EL (cell line): ENCODE data around the gene SLC49A4.
"Not testable (repeated sequence)": the region's sequence is repeated elsewhere in the genome, so short reads cannot be mapped to it uniquely, and the experiment has no call there.

Experiments used
- DNase-seq: peaks from one replicate; pipeline ENCODE4 v3.0.0-alpha.2; 2016

Gene SLC49A4, protein sequence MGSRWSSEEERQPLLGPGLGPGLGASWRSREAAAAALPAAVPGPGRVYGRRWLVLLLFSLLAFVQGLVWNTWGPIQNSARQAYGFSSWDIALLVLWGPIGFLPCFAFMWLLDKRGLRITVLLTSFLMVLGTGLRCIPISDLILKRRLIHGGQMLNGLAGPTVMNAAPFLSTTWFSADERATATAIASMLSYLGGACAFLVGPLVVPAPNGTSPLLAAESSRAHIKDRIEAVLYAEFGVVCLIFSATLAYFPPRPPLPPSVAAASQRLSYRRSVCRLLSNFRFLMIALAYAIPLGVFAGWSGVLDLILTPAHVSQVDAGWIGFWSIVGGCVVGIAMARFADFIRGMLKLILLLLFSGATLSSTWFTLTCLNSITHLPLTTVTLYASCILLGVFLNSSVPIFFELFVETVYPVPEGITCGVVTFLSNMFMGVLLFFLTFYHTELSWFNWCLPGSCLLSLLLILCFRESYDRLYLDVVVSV

DNA sequence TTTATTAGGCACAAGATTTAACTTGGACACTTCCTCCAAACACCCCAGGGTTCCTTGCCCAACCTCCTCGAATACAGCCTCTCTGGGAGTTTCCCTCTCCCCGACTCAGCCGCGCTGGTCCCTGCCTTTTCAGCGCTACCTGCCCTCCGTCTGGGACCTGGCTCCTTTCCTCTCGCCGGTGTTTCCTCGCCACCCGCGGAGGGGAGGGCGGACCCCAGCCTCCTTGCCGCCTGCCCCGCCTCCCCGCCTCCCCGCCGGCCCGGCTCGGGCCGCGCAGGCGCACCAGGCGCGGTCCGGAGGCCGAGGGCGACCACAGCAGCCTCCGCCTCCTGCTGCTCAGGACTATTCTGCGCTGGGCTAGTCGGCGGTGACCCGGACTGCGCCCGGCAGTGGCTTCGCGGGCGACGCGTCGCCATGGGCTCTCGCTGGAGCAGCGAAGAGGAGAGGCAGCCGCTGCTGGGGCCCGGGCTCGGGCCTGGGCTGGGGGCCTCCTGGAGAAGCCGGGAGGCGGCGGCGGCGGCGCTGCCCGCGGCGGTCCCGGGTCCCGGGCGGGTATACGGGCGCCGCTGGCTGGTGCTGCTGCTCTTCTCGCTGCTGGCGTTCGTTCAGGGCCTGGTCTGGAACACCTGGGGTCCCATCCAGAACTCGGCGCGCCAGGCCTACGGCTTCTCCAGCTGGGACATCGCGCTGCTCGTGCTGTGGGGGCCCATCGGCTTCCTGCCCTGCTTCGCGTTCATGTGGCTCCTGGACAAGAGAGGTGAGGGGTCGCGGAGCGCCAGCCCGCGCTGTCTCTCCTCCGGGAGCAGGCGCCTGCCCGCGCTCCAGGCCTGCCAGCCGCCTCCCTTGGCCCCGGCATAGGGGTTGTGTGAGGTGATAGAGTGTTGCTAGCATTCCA is at the start of gene SLC49A4:
TSS of gene SLC49A4 (plus strand) at position 291 of the 895 bp plus-strand sequence. CDS start at position 415, 124 bp downstream.
- DNase-seq = peak; percentile 79

DNA sequence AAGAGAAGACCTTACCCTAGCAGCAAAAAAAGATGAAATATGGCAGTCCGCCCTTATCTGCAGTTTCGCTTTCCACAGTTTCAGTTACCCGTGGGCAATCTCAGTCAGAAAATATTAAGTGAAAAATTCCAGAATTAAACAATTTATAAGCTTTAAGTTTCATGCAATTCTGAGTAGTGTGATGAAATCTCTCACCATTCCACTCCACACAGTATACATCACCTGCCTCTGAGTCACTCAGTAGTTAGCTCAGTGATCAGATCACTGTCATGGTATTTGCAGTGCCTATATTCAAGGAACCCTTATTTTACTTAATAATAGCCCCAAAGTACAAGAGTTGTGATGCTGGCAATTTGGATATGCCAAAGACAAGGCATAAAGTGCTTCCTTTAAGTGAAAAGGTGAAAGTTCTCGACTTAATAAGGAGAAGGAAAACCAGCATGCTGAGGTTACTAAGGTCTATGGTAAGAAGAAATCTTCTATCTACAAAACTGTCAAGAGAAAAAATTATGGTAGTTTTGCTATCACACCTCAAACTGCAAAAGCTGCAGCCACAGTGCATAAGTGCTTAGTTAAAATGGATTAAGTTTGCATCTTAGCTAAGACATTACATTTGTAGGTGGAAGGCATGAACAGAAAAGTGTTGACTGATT is 49.4 kb upstream of the SLC49A4 start:
- peak; percentile 66 for DNase-seq

DNA sequence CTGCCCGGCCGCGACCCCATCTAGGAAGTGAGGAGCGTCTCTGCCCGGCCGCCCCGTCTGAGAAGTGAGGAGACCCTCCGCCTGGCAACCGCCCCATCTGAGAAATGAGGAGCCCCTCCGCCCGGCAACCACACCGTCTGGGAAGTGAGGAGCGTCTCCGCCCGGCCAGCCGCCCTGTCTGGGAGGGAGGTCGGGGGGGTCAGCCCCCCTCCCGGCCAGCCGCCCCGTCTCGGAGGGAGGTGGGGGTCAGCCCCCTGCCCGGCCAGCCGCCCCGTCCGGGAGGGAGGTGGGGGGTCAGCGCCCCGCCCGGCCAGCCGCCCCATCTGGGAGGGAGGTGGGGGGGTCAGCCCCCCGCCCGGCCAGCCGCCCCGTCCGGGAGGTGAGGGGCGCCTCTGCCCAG is 47.6 kb upstream of the SLC49A4 start:
- DNase-seq = not testable (repeated sequence)

DNA sequence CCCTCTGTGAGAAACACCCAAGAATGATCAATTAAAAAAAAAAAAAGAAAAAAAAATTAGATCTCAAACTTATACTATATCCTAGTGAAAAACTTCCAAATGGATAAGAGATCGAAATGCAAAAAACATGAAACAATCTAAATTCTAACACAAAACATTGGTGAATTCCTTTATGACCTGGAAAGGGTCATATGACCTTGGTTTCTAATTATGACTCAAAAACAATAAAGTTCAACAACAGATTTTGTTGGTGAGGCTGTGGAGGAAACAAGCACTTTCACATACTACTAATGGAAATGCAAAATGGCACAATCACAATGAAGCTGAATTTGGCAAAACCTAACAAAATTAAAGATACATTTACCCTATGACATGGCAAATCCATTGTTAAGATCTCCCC is 46.5 kb upstream of the SLC49A4 start:
- DNase-seq = no peak

DNA sequence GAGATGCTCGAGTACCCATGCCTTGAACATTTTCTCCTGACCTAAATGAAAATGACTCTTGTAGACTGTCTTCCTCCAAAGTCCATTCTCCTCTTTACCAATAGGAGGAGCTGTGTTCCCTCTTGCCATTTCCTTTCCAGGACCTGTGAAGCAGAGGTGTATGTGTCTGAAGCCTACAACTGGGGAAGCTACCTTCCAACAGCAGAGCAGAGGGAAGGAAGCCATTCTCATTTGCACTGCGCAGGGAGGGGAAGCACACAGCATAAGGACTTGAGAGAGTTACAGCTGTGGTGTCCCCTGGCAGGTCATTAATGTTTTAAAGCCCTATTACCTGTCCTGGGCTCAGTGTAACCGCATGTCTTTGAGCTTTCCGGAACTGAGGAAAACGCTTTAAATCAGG is 39.9 kb upstream of the SLC49A4 start:
- DNase-seq = peak; percentile 43

DNA sequence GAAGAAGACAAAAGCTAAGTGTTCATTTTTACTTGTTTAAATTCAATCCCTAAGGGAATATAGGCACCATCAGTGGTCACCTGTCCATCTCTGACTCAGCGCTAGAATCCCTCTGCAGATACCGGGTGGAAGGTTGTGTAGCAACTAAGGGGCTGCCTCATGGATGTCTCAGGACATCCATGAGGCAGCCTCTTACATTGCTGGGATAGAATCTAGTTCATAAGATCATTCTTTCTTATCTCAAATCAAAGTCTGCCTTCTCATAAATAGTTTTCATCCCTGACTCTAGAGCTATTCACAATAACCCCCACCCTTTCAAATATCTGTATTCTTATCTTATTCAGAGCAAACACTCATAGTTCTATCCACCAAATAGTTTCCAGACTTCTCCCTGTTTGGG is 39.4 kb upstream of the SLC49A4 start:
- no peak for DNase-seq

DNA sequence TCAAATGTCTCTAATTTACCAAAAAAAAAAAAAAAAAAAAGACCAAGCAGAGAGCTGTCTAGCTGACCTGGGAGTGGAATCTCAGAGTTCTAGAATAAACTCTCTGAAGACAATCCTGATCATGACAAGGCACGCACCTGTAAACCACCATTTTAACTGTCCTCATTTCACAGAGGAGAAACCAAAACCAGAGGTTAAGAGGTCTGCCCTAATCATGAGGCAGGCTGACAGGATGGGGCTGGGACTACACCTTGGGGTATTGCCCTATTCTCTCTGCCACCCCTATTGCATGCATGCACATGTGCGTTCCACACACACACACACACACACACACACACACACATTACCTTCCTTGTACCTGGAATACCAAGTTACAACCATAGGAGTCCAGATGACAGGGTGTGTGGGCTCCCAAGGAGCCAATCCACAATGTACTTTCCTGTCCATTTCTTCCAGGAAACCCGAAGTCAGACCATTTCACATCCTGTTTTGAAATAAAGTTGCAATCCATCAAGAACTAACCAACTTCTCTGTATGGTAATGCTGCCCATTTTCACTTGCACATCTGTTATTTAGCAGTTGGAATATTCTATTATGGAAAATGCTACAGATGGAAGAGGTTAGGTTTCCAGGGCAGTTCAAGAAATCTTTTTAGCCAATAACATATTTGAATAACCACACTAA is 35.9 kb upstream of the SLC49A4 start:
- DNase-seq = no peak

DNA sequence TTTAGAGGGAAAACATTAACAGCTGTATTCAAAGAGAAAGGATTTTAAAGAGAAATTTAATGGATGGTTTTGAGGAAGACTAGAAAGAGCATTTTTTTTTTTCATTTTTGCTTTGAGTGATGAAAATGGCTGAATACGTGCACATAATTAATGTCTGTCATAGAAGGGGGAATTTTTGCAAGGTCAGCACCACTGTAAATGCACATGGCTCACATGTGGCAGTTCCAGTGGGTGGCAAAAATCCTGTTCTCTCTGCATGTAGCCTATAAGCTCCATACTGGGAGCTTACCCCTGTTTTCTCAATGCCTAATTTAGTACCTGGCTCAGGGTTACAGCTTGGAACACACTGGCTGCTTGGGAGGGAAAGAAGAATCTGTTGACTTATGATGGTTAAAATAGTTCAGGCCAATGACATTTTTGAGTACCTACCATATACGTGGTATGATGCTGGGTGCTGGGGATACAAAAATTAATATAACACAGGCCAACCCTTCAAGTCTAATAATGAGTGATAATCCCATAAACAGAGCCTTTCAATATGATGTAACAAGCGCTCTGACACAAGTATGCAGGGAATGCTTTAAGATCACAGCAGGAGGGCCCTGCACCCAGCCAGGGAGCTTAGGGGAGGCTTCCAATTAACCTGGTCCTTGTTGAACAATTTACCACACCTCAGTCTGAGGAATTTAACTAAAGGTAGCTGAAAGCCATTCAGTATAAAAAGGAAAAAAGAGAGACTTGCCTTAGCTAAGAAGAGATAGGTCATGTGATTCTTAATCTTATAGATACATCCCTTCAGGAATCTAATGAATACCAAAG is 34.2 kb upstream of the SLC49A4 start:
- DNase-seq = peak; percentile 35

DNA sequence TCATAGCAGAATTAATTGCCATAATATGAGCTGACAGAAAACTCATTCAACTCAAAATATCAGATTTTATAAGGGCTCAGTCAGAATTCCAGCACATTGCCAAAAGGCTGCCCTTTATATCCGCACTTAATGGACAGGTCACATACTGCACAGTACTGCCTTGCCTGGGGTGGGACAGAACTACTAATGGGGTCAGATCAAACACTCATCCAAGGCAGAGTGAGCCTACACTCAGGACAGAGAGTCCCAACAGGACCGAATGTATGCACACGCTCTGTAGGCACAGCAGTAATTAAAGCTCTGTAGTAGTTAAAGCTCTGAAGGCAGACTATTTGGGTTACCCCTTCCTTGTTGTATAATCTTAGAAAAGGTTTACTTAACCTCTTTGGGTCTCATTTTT is 28.4 kb upstream of the SLC49A4 start:
- no peak for DNase-seq

DNA sequence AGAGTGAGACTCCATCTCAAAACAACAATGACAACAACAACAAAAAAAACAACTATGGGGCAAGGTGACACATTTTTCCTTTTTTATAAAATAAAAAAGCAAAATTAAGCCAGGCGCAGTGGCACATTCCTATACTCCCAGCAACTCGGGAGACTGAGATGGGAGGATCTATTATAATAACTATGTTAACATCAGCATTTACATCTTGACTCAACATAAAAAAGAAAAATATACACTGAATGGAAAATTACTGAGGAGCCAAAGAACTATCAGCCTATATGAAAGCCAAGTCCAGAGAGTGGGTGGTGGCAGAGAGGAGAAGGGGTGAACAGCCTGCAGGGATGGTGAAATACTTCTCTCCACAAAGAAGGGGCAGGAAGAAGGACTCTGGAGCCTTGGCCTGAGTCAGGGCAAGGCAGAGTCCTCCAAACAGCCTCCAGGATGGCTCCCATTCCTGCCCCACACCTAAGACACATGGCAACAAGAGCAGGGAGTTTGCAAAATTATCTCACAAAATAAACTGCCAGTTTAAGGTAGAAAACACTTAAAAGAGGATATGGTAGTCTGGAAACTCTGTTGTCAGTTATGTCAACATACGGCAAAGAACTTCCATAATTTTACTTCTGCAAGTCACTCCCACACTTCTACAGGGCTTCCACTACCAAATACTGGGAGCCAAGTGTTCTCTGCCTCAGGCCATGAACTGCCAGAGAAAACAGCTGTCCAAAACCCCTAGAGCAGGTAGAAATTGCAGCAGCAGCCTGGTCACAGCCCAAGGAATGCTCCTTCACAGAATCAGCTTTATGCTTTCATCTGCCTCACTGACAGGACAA is 27.1 kb upstream of the SLC49A4 start:
- no peak for DNase-seq

DNA sequence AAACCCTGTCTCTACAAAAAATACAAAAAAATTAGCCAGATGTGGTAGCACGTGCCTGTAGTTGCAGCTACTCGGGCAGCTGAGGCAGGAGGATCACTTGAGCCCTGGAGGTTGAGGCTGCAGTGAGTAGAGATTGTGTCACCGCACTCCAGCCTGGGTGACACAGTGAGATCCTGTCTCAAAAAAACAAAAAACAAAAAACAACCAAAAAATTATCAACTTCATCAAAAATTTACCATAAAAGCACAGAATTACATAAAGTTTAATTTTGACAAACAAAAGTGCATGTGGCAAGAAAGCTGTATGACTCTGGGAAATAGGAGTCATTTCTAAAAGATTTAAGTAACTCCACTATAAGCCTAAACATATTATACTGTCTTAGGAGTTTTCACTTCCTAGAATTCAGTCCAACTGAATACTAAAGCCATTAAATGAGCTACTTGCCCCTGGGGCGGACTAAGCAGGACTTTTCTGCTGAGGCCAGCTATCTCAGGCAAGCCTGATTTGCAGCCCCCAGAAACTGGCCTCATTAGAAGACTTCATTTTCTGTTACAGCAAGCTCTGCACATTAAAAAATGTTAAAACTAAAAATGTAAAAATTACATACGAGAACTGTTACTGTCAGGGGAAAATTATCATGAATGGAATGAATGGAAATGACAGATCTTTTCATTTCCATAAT is 24.2 kb upstream of the SLC49A4 start:
- DNase-seq = no peak

DNA sequence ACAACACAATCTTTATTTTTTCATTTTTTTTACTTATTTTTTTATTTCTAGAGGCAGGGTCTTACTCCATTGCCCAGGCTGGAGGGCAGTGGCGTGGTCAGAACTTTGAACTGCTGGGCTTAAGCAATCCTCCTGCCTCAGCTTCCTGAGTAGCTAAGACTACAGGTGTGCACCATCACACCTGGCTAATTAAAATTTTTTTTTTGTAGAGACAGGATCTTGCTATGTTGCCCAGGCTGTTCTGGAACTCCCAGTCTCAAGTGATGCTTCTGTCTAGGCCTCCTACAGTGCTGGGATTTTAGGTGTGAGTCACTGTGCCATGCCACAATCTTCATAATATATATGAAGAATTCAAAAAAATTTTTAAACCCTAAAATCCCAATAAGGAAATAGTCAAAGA is 22.0 kb upstream of the SLC49A4 start:
- no peak for DNase-seq

DNA sequence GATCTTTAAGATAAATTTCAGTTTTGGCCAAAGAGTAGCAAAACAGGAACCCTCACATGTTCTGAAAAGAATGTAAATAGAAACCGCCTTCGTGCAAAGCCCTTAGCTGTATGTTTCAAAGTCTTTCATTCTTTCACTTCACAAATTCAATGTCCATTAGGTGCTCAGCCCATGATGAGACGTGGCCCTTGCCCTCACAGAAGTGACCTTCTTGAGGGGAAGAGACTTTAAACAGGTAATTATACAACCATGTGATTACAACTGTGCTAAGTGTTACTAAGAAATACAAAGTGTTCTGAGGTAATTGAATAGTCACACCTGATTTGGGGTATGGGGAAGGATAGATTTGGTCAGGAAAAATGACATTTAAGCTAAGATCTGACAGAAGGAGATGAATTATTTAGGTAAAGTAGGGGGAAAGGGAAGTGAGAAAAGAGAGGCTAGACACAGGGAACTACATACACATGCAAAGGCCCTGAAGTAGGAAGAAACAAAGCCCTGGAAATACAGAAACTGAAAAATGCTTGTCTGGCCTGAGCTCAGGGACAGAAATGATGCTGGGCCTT is 20.8 kb upstream of the SLC49A4 start:
- no peak for DNase-seq

DNA sequence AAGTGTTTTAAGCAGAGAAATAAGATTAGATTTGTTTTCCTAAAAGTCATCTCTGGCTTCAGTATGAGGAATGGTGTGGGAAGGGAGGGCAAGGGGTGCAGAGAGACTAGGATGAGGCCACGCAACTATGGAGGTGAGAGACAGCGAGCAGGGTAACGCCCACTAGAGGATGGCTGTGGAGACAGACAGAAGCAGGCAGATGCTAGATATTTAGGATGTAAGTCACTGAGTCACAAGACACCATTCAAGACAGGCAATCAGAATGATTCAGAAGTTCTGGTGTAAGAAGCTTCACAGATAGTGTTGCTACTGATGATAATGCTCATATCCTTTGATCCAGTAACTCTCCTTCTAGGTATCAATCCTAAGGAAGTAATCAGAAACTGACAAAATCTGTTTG is 20.3 kb upstream of the SLC49A4 start:
- peak; percentile 48 for DNase-seq

DNA sequence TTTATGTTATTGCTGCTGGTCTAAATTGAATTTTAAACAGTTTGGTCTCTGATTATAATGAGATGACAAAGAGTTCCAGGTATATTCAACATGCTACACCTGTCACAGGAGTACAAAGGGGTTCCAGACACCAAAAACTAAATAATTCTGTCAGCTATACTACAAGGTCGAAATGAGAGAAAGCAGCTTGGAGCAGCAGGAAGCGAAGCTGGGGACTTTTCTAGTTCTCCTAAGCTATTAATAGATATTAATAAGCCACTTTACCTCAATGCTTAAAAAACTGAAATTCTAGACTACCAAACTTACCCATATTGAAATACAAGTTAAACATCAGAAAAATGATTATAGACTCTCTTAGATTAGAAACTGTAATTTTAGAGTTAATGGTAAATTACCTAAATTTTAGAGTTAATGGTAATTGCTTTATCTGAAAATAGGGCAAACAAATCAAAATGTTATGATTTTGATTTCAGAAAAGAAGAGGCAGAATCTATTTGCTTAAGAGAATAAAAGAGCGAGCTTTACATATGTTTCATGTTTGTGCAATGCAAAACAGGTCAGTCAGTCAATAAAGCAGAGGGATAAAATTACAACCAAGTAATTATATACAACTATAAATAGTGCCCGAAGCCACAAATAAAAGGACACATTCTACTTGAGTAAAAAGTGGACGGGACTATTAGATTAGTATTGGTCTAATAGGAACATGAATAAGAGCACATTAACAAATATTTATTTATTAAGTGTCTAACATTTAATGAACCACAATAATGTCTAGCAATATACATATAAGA is 18.0 kb upstream of the SLC49A4 start:
- DNase-seq = no peak

DNA sequence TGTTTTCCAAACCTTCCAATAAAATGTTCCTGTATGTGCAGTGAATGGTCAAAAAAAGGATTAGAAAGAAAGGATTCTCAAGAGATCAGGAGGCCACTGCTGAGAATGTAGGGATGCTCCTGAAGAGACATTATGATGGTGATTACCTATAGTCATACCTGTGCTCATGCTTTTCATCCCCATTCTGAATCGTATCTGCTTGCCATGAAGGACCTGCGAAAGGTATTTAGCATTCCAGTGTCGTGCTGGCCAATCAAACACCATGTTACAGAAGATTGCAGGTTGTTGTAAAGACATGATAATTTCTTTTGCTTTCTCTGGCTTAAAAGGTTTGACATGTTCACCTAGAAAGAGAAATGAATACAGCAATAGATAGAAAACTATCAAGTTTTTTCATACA is 17.3 kb upstream of the SLC49A4 start:
- no peak for DNase-seq

DNA sequence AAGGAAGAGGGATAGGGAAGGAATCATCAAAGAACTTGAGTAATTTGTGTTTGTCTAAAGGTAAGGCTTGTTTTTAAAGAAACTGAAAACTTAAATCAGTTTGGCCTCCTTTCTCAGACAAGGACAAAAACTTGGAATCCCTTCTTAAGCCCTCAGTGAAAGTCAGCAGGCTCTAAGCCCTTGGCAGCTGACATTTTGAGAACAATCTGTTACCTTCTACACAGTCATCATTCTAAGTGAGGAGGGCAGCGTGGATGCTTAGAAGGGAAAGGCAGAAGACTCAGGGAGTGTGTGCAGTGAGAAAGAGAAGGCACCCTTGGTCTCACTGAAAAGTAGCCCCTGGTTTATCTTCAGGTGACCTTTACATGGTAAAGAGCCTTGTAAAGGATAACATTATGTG is 12.1 kb upstream of the SLC49A4 start:
- DNase-seq = no peak

DNA sequence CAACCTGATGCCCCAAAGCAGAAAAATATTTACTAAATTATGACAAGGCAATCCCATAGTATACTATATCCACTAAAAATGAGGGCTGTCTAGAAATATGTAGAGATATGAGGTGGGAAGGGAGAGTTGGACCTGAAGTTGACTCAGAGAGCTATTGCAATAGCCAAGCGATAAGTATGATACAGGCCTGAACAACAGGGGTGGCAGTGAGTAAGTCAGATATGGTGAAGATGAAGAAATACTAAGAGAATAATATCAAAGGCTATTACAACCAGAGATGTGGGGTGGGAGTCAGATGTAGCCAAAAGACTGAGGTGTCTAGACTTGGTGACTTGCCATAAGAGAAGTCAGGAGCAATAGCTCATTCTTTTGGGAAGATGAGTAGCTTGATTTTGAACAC is 10.4 kb upstream of the SLC49A4 start:
- peak; percentile 33 for DNase-seq

DNA sequence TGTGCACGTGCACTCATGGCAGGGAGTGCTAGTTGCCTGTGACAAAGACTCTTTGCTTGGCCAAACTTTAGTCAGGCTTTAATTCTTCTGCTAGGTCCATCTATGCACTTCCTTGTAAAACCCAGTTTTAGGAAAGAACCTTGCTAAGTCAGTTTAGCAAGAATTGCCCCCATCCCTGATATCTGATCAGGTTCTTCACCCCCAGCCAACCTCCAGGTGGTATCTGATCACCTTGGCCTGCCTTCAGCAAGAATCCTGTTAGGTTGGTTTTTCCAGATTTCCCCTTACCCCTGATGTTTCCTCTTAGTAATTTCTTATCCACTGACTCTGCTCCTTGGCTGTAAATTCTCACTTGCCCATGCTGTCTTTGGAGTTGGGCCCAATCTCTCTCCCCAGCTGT is 9.6 kb upstream of the SLC49A4 start:
- no peak for DNase-seq
